Measurements from ENCODE around the gene ZBTB42. TPM values are rescaled to one million over a fixed set of nuclear protein-coding genes. Genes with fewer than 3 reads are reported as not detected.

Gene ZBTB42
- total and polyA plus RNA-seq, 4 donors = 1.5 to 9.4 (median 4.9) TPM

DNA sequence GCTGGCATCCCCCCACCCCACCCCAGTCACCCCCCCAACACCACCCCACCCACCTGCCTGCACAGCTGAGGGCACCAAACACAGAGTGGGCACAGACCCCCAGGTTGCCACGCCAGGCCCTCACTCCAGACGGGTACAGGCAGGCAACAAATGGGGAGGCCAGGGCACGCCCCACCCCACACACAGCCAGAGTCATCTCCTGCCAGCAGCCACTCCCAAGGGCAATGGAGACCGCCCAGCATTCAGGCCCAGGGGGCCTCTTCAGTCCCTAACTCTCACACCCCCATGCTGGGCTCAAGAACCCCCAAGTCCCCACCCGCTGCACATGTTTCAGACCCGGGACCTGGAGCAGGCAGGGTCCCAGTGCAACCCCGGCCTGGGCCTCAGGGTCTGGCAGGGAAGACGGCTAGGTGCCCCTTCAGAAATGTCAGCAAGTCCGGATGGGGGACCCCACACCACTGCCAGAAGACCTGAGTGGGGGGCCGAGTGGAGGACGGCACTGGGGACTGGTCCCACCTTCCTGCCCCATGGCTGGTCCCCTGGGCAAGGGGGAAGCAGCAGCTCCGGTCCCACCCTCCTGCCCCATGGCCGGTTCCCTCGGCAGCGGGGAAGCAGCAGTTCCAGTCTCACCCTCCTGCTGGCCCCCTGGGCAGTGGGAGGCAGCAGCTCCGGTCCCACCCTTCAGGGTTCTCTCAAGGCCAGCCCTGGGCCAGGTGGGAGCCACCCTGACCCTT is 17.2 kb upstream of the ZBTB42 start:
- Histone ChIP-seq H3K9me3 (ENCODE audit: control insufficient read depth in 4 of 4, low read length in 3 of 4) (no peaks in the 10 kb centered on the region), H3K4me1 (ENCODE audit: control insufficient read depth in 4 of 4, insufficient read depth in 4 of 4, low read length in 3 of 4) (peaks cover 14 to 33% (median 27%) of the 10 kb centered on the region in 4 donors), H3K27ac (ENCODE audit: low read depth in 1 of 2, low read length in 2 of 2) (no peak overlapping the region), H3K9ac (ENCODE audit: low read depth in 1 of 2, low read length in 2 of 2) (no peak overlapping the region), H3K4me3 (ENCODE audit: low read depth in 1 of 3, low read length in 3 of 3) (no peak overlapping the region), H3K36me3 (ENCODE audit: control insufficient read depth in 4 of 4, insufficient read depth in 3 of 4, low read depth in 1 of 4, low read length in 3 of 4) (peaks cover 0 to 23% (median 8%) of the 10 kb centered on the region in 4 donors), H3K27me3 (ENCODE audit: control insufficient read depth in 4 of 4, insufficient read depth in 4 of 4, low read length in 3 of 4) (no peaks in the 10 kb centered on the region)
- no peak for TF ChIP-seq ATF3 (IDR thresholded peaks at IDR 0.05)
- 94% methylated on average over 16 of the region's 16 CpGs for WGBS
- DNase-seq (ENCODE audit: low spot score) = no peak

DNA sequence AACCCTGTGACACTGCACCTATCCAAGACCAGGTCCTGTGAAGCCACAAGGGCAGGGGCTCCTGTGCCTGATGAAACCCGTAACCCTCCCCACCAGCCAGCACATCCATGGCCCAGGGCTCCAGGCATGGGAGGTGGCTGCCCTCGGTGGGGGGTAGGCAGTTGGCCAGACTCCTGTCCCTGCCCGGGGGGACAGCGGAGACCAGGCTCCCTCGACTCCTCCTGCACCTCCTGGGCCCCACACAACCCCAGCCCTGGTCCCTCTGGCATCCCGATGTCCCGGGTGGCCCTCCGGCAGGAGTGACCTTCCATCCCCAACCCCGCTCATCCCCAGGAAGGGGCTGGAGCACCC is 16.7 kb upstream of the ZBTB42 start:
- peaks cover 0 to 20% (median 6%) of the 10 kb centered on the region in 4 donors for H3K36me3 ChIP-seq (ENCODE audit: control insufficient read depth in 4 of 4, insufficient read depth in 3 of 4, low read depth in 1 of 4, low read length in 3 of 4)

More for the DNA sequence above, 16.7 kb upstream of the ZBTB42 start:
- Histone ChIP-seq H3K27me3 (ENCODE audit: control insufficient read depth in 4 of 4, insufficient read depth in 4 of 4, low read length in 3 of 4) (no peaks in the 10 kb centered on the region), H3K4me1 (ENCODE audit: control insufficient read depth in 4 of 4, insufficient read depth in 4 of 4, low read length in 3 of 4) (peaks cover 19 to 39% (median 31%) of the 10 kb centered on the region in 4 donors), H3K9ac (ENCODE audit: low read depth in 1 of 2, low read length in 2 of 2) (no peak overlapping the region), H3K4me3 (ENCODE audit: low read depth in 1 of 3, low read length in 3 of 3) (no peak overlapping the region), H3K9me3 (ENCODE audit: control insufficient read depth in 4 of 4, low read length in 3 of 4) (no peaks in the 10 kb centered on the region), H3K27ac (ENCODE audit: low read depth in 1 of 2, low read length in 2 of 2) (no peak overlapping the region)
- no peak for DNase-seq (ENCODE audit: low spot score)
- TF ChIP-seq GABPA (IDR thresholded peaks at IDR 0.05 in 1 of 2, conservative IDR thresholded peaks at IDR 0.05 in 1 of 2) (no peak), FOXA2 (IDR thresholded peaks at IDR 0.05) (no peak), EGR1 (IDR thresholded peaks at IDR 0.05; ENCODE audit: low read depth in 2 of 2) (no peak), SP1 (IDR thresholded peaks at IDR 0.05) (no peak), RXRA (IDR thresholded peaks at IDR 0.05) (no peak), MAX (IDR thresholded peaks at IDR 0.05) (no peak), FOXA1 (IDR thresholded peaks at IDR 0.05) (no peak), NR2F2 (IDR thresholded peaks at IDR 0.05) (no peak), REST (IDR thresholded peaks at IDR 0.05) (no peak), TAF1 (conservative IDR thresholded peaks at IDR 0.05) (no peak), RAD21 (IDR thresholded peaks at IDR 0.05) (no peak)
- TF ChIP-seq, protein P1, sequence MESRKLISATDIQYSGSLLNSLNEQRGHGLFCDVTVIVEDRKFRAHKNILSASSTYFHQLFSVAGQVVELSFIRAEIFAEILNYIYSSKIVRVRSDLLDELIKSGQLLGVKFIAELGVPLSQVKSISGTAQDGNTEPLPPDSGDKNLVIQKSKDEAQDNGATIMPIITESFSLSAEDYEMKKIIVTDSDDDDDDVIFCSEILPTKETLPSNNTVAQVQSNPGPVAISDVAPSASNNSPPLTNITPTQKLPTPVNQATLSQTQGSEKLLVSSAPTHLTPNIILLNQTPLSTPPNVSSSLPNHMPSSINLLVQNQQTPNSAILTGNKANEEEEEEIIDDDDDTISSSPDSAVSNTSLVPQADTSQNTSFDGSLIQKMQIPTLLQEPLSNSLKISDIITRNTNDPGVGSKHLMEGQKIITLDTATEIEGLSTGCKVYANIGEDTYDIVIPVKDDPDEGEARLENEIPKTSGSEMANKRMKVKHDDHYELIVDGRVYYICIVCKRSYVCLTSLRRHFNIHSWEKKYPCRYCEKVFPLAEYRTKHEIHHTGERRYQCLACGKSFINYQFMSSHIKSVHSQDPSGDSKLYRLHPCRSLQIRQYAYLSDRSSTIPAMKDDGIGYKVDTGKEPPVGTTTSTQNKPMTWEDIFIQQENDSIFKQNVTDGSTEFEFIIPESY (IDR thresholded peaks at IDR 0.05) = no peak
- WGBS = 93% methylated on average over 9 of the region's 9 CpGs

Measured in liver (tissue), 9 donors.